GM18499 (cell line): ENCODE data around the gene JAKMIP3.

Experiments used
- ATAC-seq: cut with Tn5 transposase; IDR thresholded peaks from one replicate; pipeline ENCODE4 v1.9.1; 2021; ENCODE audit warnings: moderate number of reproducible peaks; ENCODE audit not compliant: insufficient read depth, unreplicated experiment

Gene JAKMIP3

GRCh38 chr10:132096863-132097478 is 31.2 kb downstream of the JAKMIP3 start:
- no peak for ATAC-seq

- no peak for ATAC-seq
Observed at GRCh38 chr10:132097609-132098377, 32.0 kb downstream of the JAKMIP3 start.

GRCh38 chr10:132098539-132099388 is 33.0 kb downstream of the JAKMIP3 start:
- ATAC-seq = no peak

- no peak for ATAC-seq
Observed at GRCh38 chr10:132099389-132100090, 33.8 kb downstream of the JAKMIP3 start.

- no peak for ATAC-seq
Observed at GRCh38 chr10:132100091-132100481, 34.3 kb downstream of the JAKMIP3 start.

GRCh38 chr10:132100556-132101349 is 35.0 kb downstream of the JAKMIP3 start:
- ATAC-seq = no peak

GRCh38 chr10:132101529-132101928 is 35.8 kb downstream of the JAKMIP3 start:
- ATAC-seq = no peak

- ATAC-seq = no peak
Observed at GRCh38 chr10:132102071-132102716, 36.4 kb downstream of the JAKMIP3 start.

- no peak for ATAC-seq
Observed at GRCh38 chr10:132102717-132103110, 37.0 kb downstream of the JAKMIP3 start.

- no peak for ATAC-seq
Observed at GRCh38 chr10:132103116-132103910, 37.6 kb downstream of the JAKMIP3 start.

GRCh38 chr10:132104062-132104461 is 38.3 kb downstream of the JAKMIP3 start:
- ATAC-seq = no peak

- no peak for ATAC-seq
Observed at GRCh38 chr10:132104471-132105301, 38.9 kb downstream of the JAKMIP3 start.

GRCh38 chr10:132105302-132105995 is 39.7 kb downstream of the JAKMIP3 start:
- no peak for ATAC-seq

GRCh38 chr10:132106431-132106830 is 40.7 kb downstream of the JAKMIP3 start:
- ATAC-seq = no peak

GRCh38 chr10:132107186-132107948 is 41.6 kb downstream of the JAKMIP3 start:
- no peak for ATAC-seq
